Measurements from ENCODE around the gene WDR33.

Gene WDR33

GRCh38 chr2:127733816-127734537, 77.0 kb downstream of the WDR33 start:
- H3K4me3 ChIP-seq (ENCODE audit: low read depth in 1 of 2, low read length in 1 of 2) = no peak overlapping the region
- H3K4me1 ChIP-seq (ENCODE audit: control insufficient read depth in 1 of 2, insufficient read depth in 1 of 2, low read depth in 1 of 2, low read length in 1 of 2) = no peaks in the 10 kb centered on the region
- no peak for TF ChIP-seq CTCF (IDR thresholded peaks at IDR 0.05)
- no peaks in the 10 kb centered on the region for H3K9me3 ChIP-seq
- H3K36me3 ChIP-seq = peaks cover 32% of the 10 kb centered on the region
- no peak overlapping the region for H3K27ac ChIP-seq
- H3K27me3 ChIP-seq = no peaks in the 10 kb centered on the region

- no peak overlapping the region for H3K27ac ChIP-seq
These were observed 77.7 kb downstream of the WDR33 start for GRCh38 chr2:127733113-127733815.

GRCh38 chr2:127726158-127726880, 84.7 kb downstream of the WDR33 start:
- Histone ChIP-seq H3K27ac (no peak overlapping the region), H3K4me3 (ENCODE audit: low read depth in 1 of 2, low read length in 1 of 2) (no peak overlapping the region), H3K4me1 (ENCODE audit: control insufficient read depth in 1 of 2, insufficient read depth in 1 of 2, low read depth in 1 of 2, low read length in 1 of 2) (no peaks in the 10 kb centered on the region), H3K36me3 (peaks cover 35% of the 10 kb centered on the region), H3K27me3 (no peaks in the 10 kb centered on the region), H3K9me3 (no peaks in the 10 kb centered on the region)
- no peak for TF ChIP-seq CTCF (IDR thresholded peaks at IDR 0.05)

More at GRCh38 chr2:127733113-127733815, 77.7 kb downstream of the WDR33 start:
- Histone ChIP-seq H3K27me3 (no peaks in the 10 kb centered on the region), H3K4me3 (ENCODE audit: low read depth in 1 of 2, low read length in 1 of 2) (no peak overlapping the region), H3K36me3 (peaks cover 27% of the 10 kb centered on the region), H3K4me1 (ENCODE audit: control insufficient read depth in 1 of 2, insufficient read depth in 1 of 2, low read depth in 1 of 2, low read length in 1 of 2) (no peaks in the 10 kb centered on the region), H3K9me3 (no peaks in the 10 kb centered on the region)
- TF ChIP-seq CTCF (IDR thresholded peaks at IDR 0.05) = no peak

GRCh38 chr2:127722807-127723206, 88.2 kb downstream of the WDR33 start:
- Histone ChIP-seq H3K4me3 (ENCODE audit: low read depth in 1 of 2, low read length in 1 of 2) (no peak overlapping the region), H3K27ac (no peak overlapping the region), H3K9me3 (no peaks in the 10 kb centered on the region), H3K27me3 (no peaks in the 10 kb centered on the region), H3K4me1 (ENCODE audit: control insufficient read depth in 1 of 2, insufficient read depth in 1 of 2, low read depth in 1 of 2, low read length in 1 of 2) (no peaks in the 10 kb centered on the region), H3K36me3 (peaks cover 70% of the 10 kb centered on the region)
- TF ChIP-seq CTCF (IDR thresholded peaks at IDR 0.05) = no peak

GRCh38 chr2:127721978-127722355, 89.0 kb downstream of the WDR33 start:
- no peaks in the 10 kb centered on the region for H3K27me3 ChIP-seq
- no peak overlapping the region for H3K4me3 ChIP-seq (ENCODE audit: low read depth in 1 of 2, low read length in 1 of 2)
- H3K9me3 ChIP-seq = no peaks in the 10 kb centered on the region
- no peak for TF ChIP-seq CTCF (IDR thresholded peaks at IDR 0.05)
- H3K4me1 ChIP-seq (ENCODE audit: control insufficient read depth in 1 of 2, insufficient read depth in 1 of 2, low read depth in 1 of 2, low read length in 1 of 2) = no peaks in the 10 kb centered on the region
- no peak overlapping the region for H3K27ac ChIP-seq
- H3K36me3 ChIP-seq = peaks cover 76% of the 10 kb centered on the region
